Activated T-helper 2 cell treated with anti-CD3 and anti-CD28 coated beads, Interferon-gamma antibody, Interleukin-2, Interleukin-4, amounts not matched to agents 10 μg/mL and 5 μg/mL and 100 μg/mL, durations not matched to agents 14 hours and 24 hours and 36 hours (primary cell): ENCODE measurements around the gene BABAM2. TPM values are rescaled to one million over a fixed set of nuclear protein-coding genes. Genes with fewer than 3 reads are reported as not detected.
"Not testable (repeated sequence)": the region's sequence is repeated elsewhere in the genome, so short reads cannot be mapped to it uniquely, and the experiment has no call there.

ENCODE experiments used
- DNase-seq: peaks from one replicate; pipeline ENCODE4 v3.0.0; 2021; ENCODE audit warnings: low spot score
- H3K27ac Mint-ChIP-seq: one replicate; pipeline ENCODE4 v1.8.0; 2021; ENCODE audit warnings: mixed read lengths
- H3K27me3 Mint-ChIP-seq: one replicate; pipeline ENCODE4 v1.8.0; 2021; ENCODE audit warnings: low read depth, mixed read lengths
- H3K36me3 Mint-ChIP-seq: one replicate; pipeline ENCODE4 v1.8.0; 2021; ENCODE audit warnings: low read depth, mixed read lengths
- H3K4me1 Mint-ChIP-seq: one replicate; pipeline ENCODE4 v1.8.0; 2021; ENCODE audit warnings: low read depth, mixed read lengths
- H3K4me3 Mint-ChIP-seq: one replicate; pipeline ENCODE4 v1.8.0; 2021; ENCODE audit warnings: low read depth, mild to moderate bottlenecking, moderate library complexity, mixed read lengths
- H3K9me3 Mint-ChIP-seq: one replicate; pipeline ENCODE4 v1.8.0; 2021; ENCODE audit warnings: mixed read lengths
- intact Hi-C: fragments of 100-400 bp; cut with micrococcal nuclease; formaldehyde crosslinking; loops from one replicate; pipeline ENCODE4 v1.15.1; 2023
- total RNA-seq: library from RNA; stranded (reverse); gene quantifications from 2 replicates; pipeline ENCODE4 v1.2.3, GENCODE V29; 2022

Gene BABAM2
- total RNA-seq, 1 donor from 2014 or later: 49.0 TPM

- peaks cover 77% of the 10 kb centered on the region for H3K4me1 Mint-ChIP-seq
- no peak overlapping the region for H3K4me3 Mint-ChIP-seq
- intact Hi-C loops: no loop called here
- H3K36me3 Mint-ChIP-seq: peaks cover 9% of the 10 kb centered on the region
- DNase-seq: no peak
- peak overlapping the region; percentile 21 for H3K27ac Mint-ChIP-seq
- no peaks in the 10 kb centered on the region for H3K9me3 Mint-ChIP-seq
- peaks cover 4% of the 10 kb centered on the region for H3K27me3 Mint-ChIP-seq
These were observed 474.6 kb downstream of the BABAM2 start for GRCh38 chr2:28365158-28365557.

GRCh38 chr2:28366149-28366495, 475.6 kb downstream of the BABAM2 start:
- Mint-ChIP-seq H3K4me3 (peak overlapping the region; percentile 69), H3K36me3 (peaks cover 9% of the 10 kb centered on the region), H3K4me1 (peaks cover 70% of the 10 kb centered on the region), H3K27ac (peak overlapping the region; percentile 96), H3K9me3 (no peaks in the 10 kb centered on the region), H3K27me3 (peaks cover 6% of the 10 kb centered on the region)
- intact Hi-C loops: loop anchor here (2.0 kb wide), 1 partner anchor 25 kb away; no protein-coding TSS in a partner anchor
- no peak for DNase-seq

DNA sequence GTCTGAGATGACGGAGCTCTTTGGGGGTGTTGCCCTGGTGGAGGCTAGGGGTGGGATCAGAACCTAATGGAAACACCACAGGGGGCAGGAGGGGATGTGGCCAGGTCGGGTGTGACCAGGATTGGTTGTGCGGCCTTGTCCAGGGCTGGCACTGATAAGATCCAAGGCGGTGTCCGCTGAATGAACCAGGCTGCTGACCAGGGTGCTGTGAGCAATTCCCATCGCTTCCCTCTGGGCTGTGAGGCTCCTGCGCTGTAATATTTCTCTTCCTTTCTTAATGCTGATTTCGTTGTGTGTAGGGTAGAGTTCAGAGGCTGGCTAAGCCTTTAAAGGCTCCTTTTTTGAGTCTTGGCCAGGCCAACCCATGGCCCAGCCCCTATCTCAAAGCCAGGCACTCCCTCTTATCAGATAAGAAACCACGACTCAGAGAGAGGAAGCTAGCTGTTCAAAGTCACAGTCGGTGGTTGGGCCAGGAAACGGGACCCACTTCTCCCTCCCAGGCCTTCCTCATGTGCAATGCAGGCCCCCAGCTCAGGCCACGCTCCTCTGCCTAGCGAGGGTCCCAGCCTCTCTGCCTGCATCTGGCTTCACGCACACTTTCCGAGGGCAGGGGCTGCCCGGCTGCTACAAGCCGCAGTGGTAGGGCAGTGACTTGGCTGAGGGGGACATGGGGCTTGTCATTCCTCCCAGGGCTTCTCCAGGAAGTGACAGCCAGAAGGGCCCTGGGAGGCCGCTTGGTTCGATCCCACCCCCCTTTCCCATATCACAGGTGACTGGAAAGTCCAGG, 476.2 kb downstream of the BABAM2 start:
- peaks cover 6% of the 10 kb centered on the region for H3K27me3 Mint-ChIP-seq
- H3K4me1 Mint-ChIP-seq: peaks cover 64% of the 10 kb centered on the region
- no peaks in the 10 kb centered on the region for H3K9me3 Mint-ChIP-seq
- peak; percentile 75 for DNase-seq
- intact Hi-C loops: loop anchor here (1.0 to 2.0 kb wide), 2 partner anchors 7 to 24 kb away; no protein-coding TSS in a partner anchor
- H3K36me3 Mint-ChIP-seq: peaks cover 9% of the 10 kb centered on the region
- peak overlapping the region; percentile 69 for H3K4me3 Mint-ChIP-seq
- peak overlapping the region; percentile 96 for H3K27ac Mint-ChIP-seq

- Mint-ChIP-seq H3K4me1 (peaks cover 53% of the 10 kb centered on the region), H3K27me3 (peaks cover 9% of the 10 kb centered on the region), H3K4me3 (no peak overlapping the region), H3K9me3 (no peaks in the 10 kb centered on the region), H3K36me3 (peaks cover 4% of the 10 kb centered on the region), H3K27ac (no peak overlapping the region)
- intact Hi-C loops: loop anchor here (1.0 to 2.0 kb wide), 2 partner anchors 9 to 23 kb away; no protein-coding TSS in a partner anchor
- no peak for DNase-seq
These were observed 477.3 kb downstream of the BABAM2 start for GRCh38 chr2:28367667-28368356.

GRCh38 chr2:28368357-28368798, 477.8 kb downstream of the BABAM2 start:
- H3K36me3 Mint-ChIP-seq: peaks cover 2% of the 10 kb centered on the region
- H3K4me3 Mint-ChIP-seq: no peak overlapping the region
- H3K9me3 Mint-ChIP-seq: no peaks in the 10 kb centered on the region
- DNase-seq: no peak
- H3K4me1 Mint-ChIP-seq: peaks cover 52% of the 10 kb centered on the region
- no peak overlapping the region for H3K27ac Mint-ChIP-seq
- peaks cover 15% of the 10 kb centered on the region for H3K27me3 Mint-ChIP-seq
- intact Hi-C loops: no loop called here

GRCh38 chr2:28369358-28369757, 478.8 kb downstream of the BABAM2 start:
- intact Hi-C loops: no loop called here
- Mint-ChIP-seq H3K4me1 (peaks cover 44% of the 10 kb centered on the region), H3K36me3 (no peaks in the 10 kb centered on the region), H3K4me3 (no peak overlapping the region), H3K27me3 (peaks cover 23% of the 10 kb centered on the region), H3K9me3 (no peaks in the 10 kb centered on the region), H3K27ac (no peak overlapping the region)
- DNase-seq: no peak

DNA sequence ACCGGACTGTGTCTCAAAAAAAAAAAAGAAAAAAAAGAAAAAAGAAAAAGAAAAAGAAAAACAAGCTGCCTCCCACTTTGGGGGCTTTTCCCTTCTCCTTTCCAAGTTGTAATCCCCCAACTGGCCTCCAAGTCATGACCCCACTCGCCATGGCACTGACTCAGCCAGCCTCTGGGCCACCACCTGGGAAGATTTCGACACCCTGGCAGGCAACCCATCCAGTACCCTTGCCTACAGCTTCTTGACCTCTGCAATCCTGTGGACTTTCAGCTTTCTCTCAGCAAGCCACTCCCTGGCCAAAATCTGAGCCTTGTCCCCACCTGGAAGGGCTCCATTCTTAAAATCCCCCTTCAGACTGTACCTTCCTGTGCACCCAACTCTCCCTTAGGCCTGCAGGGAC, 479.8 kb downstream of the BABAM2 start:
- no peaks in the 10 kb centered on the region for H3K36me3 Mint-ChIP-seq
- no peak for DNase-seq
- no peaks in the 10 kb centered on the region for H3K9me3 Mint-ChIP-seq
- H3K27ac Mint-ChIP-seq: no peak overlapping the region
- intact Hi-C loops: no loop called here
- H3K4me3 Mint-ChIP-seq: no peak overlapping the region
- H3K4me1 Mint-ChIP-seq: peaks cover 34% of the 10 kb centered on the region
- H3K27me3 Mint-ChIP-seq: peaks cover 23% of the 10 kb centered on the region

DNA sequence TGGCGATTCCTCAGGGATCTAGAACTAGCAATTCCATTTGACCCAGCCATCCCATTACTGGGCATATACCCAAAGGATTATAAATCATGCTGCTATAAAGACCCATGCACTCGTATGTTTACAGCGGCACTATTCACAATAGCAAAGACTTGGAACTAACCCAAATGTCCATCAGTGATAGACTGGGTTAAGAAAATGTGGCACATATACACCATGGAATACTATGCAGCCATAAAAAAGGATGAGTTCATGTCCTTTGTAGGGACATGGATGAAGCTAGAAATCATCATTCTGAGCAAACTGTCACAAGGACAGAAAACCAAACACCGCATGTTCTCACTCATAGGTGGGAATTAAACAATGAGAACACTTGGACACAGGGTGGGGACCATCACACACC, 481.2 kb downstream of the BABAM2 start:
- peaks cover 20% of the 10 kb centered on the region for H3K4me1 Mint-ChIP-seq
- H3K27ac Mint-ChIP-seq, intact Hi-C loops, H3K4me3 Mint-ChIP-seq, H3K36me3 Mint-ChIP-seq, H3K9me3 Mint-ChIP-seq, DNase-seq: not testable (repeated sequence)
- H3K27me3 Mint-ChIP-seq: peaks cover 23% of the 10 kb centered on the region

GRCh38 chr2:28373854-28374253, 483.3 kb downstream of the BABAM2 start:
- DNase-seq: no peak
- no peaks in the 10 kb centered on the region for H3K36me3 Mint-ChIP-seq
- no peaks in the 10 kb centered on the region for H3K9me3 Mint-ChIP-seq
- peaks cover 13% of the 10 kb centered on the region for H3K4me1 Mint-ChIP-seq
- intact Hi-C loops: no loop called here
- H3K27me3 Mint-ChIP-seq: peaks cover 23% of the 10 kb centered on the region
- no peak overlapping the region for H3K4me3 Mint-ChIP-seq
- H3K27ac Mint-ChIP-seq: no peak overlapping the region

- peaks cover 23% of the 10 kb centered on the region for H3K27me3 Mint-ChIP-seq
- no peak for DNase-seq
- H3K4me1 Mint-ChIP-seq: peaks cover 16% of the 10 kb centered on the region
- no peaks in the 10 kb centered on the region for H3K36me3 Mint-ChIP-seq
- intact Hi-C loops: no loop called here
- no peaks in the 10 kb centered on the region for H3K9me3 Mint-ChIP-seq
- no peak overlapping the region for H3K27ac Mint-ChIP-seq
- no peak overlapping the region for H3K4me3 Mint-ChIP-seq
These were observed 483.8 kb downstream of the BABAM2 start for GRCh38 chr2:28374331-28374730.

- Mint-ChIP-seq H3K4me3 (no peak overlapping the region), H3K36me3 (no peaks in the 10 kb centered on the region)
- DNase-seq: no peak
These were observed 484.7 kb downstream of the BABAM2 start for GRCh38 chr2:28375236-28375635.

DNA sequence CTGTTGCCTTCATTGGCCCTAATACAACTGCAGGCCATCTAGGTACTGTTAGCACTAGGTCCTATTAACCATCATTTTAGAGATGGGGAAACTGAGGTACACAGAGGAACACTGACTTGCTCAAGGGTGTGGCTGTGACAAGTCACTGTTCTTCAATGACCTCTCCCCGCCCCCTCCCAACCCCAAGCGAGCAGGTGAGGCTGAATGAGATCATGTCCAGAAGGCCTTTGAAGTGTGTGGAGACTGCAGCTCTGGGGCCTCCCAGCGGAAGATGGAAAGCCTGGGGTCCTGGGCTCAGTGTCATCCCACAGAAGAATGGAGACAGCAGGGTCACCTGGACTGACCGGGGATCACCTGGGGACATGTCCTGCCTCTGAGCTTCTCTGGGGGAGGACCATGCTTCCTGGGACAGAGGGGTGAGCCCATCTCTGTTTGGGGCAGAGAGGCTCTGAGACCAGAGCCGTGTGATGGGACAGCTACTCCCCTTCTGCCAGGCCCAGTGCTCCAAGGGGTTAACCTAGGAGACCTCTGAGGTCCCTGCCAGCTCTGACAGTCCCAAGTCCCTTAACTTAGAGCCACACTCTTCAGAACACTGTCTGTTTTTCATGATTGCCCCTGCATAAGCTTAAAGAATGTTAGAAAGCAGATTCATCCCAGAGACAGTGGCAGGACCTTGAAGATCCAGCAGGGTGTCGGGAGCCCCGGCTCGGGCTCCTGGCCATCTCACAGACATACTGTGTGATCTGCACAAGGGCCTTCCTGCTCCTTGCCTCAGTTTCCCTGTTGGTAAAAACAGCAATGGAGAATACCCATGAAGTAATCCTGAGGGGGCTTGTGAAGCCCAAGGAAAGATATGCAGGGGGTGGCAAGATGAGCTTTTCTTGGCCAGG, 485.5 kb downstream of the BABAM2 start:
- Mint-ChIP-seq H3K27me3 (peaks cover 20% of the 10 kb centered on the region), H3K27ac (no peak overlapping the region), H3K36me3 (no peaks in the 10 kb centered on the region), H3K4me3 (no peak overlapping the region), H3K4me1 (peaks cover 20% of the 10 kb centered on the region), H3K9me3 (no peaks in the 10 kb centered on the region)
- no peak for DNase-seq
- intact Hi-C loops: no loop called here

More at GRCh38 chr2:28375236-28375635, 484.7 kb downstream of the BABAM2 start:
- no peaks in the 10 kb centered on the region for H3K9me3 Mint-ChIP-seq
- H3K4me1 Mint-ChIP-seq: peaks cover 22% of the 10 kb centered on the region
- no peak overlapping the region for H3K27ac Mint-ChIP-seq
- intact Hi-C loops: no loop called here
- peaks cover 23% of the 10 kb centered on the region for H3K27me3 Mint-ChIP-seq
